HEK293T (cell line): ENCODE data around the gene TP53INP2.
A peak's percentile ranks its signal among the peaks of the same experiment; 100 is the strongest.

Experiments used
- CTCF ChIA-PET: fragments of 350-600 bp; formaldehyde crosslinking; extraction: SDS; loops from one replicate; lab custom pipeline; 2021; ENCODE audit warnings: antibody characterized with exemption, inconsistent platforms; lab: Yijun Ruan, JAX
- POLR2A ChIA-PET: fragments of 350-600 bp; formaldehyde crosslinking; extraction: SDS; loops from one replicate; lab custom pipeline; 2020; ENCODE audit warnings: antibody characterized with exemption, inconsistent platforms; lab: Yijun Ruan, JAX
- DNase-seq: peaks from one replicate; pipeline ENCODE4 v3.0.0; 2012; ENCODE audit warnings: mixed read lengths; ENCODE audit errors: extremely low spot score
- ARNT ChIP-seq: fragments of 450-650 bp; IDR thresholded peaks from 2 replicates; pipeline ENCODE4 v1.6.1; 2017; ENCODE audit warnings: mild to moderate bottlenecking
- BHLHE40 ChIP-seq: fragments of 450-650 bp; IDR thresholded peaks from 2 replicates; pipeline ENCODE4 v1.6.1; 2016; ENCODE audit warnings: mild to moderate bottlenecking, moderate library complexity, borderline replicate concordance
- CTBP1 ChIP-seq: fragments of 450-650 bp; IDR thresholded peaks from 2 replicates; pipeline ENCODE4 v1.6.1; 2016; ENCODE audit warnings: borderline replicate concordance
- ELF4 ChIP-seq: fragments of 450-650 bp; IDR thresholded peaks from 2 replicates; pipeline ENCODE4 v1.6.1; 2017; ENCODE audit warnings: antibody characterized with exemption
- FOXA1 ChIP-seq: fragments of 450-650 bp; IDR thresholded peaks from 2 replicates; pipeline ENCODE4 v1.6.1; 2016; ENCODE audit warnings: mild to moderate bottlenecking
- FOXK2 ChIP-seq: fragments of 450-650 bp; IDR thresholded peaks from 2 replicates; pipeline ENCODE4 v1.6.1; 2016; ENCODE audit warnings: mild to moderate bottlenecking
- FOXM1 ChIP-seq: fragments of 450-650 bp; IDR thresholded peaks from 2 replicates; pipeline ENCODE4 v1.6.1; 2017; ENCODE audit warnings: mild to moderate bottlenecking, borderline replicate concordance
- HDGF ChIP-seq: fragments of 450-650 bp; IDR thresholded peaks from 2 replicates; pipeline ENCODE4 v1.6.1; 2017; ENCODE audit warnings: antibody characterized with exemption, borderline replicate concordance
- L3MBTL2 ChIP-seq: fragments of 450-650 bp; conservative IDR thresholded peaks from 2 replicates; pipeline ENCODE4 v1.6.1; 2016; ENCODE audit warnings: mild to moderate bottlenecking
- LEF1 ChIP-seq: fragments of 450-650 bp; IDR thresholded peaks from 2 replicates; pipeline ENCODE4 v1.6.1; 2017; ENCODE audit warnings: mild to moderate bottlenecking, borderline replicate concordance
- NFRKB ChIP-seq: fragments of 450-650 bp; IDR thresholded peaks from 2 replicates; pipeline ENCODE4 v1.6.1; 2016; ENCODE audit warnings: mild to moderate bottlenecking, moderate library complexity
- SP1 ChIP-seq: fragments of 450-650 bp; IDR thresholded peaks from 2 replicates; pipeline ENCODE4 v1.6.1; 2017
- SUZ12 ChIP-seq: fragments of 450-650 bp; IDR thresholded peaks from 2 replicates; pipeline ENCODE4 v1.6.1; 2016; ENCODE audit warnings: mild to moderate bottlenecking
- TARDBP ChIP-seq: fragments of 450-650 bp; IDR thresholded peaks from 2 replicates; pipeline ENCODE4 v1.6.1; 2016
- ZNF384 ChIP-seq: fragments of 450-650 bp; IDR thresholded peaks from 2 replicates; pipeline ENCODE4 v1.6.1; 2016
- TF ChIP-seq, protein P1 (sequence below): fragments of 450-650 bp; IDR thresholded peaks from 2 replicates; pipeline ENCODE4 v1.6.1; 2016

TP53INP2 gene

DNA sequence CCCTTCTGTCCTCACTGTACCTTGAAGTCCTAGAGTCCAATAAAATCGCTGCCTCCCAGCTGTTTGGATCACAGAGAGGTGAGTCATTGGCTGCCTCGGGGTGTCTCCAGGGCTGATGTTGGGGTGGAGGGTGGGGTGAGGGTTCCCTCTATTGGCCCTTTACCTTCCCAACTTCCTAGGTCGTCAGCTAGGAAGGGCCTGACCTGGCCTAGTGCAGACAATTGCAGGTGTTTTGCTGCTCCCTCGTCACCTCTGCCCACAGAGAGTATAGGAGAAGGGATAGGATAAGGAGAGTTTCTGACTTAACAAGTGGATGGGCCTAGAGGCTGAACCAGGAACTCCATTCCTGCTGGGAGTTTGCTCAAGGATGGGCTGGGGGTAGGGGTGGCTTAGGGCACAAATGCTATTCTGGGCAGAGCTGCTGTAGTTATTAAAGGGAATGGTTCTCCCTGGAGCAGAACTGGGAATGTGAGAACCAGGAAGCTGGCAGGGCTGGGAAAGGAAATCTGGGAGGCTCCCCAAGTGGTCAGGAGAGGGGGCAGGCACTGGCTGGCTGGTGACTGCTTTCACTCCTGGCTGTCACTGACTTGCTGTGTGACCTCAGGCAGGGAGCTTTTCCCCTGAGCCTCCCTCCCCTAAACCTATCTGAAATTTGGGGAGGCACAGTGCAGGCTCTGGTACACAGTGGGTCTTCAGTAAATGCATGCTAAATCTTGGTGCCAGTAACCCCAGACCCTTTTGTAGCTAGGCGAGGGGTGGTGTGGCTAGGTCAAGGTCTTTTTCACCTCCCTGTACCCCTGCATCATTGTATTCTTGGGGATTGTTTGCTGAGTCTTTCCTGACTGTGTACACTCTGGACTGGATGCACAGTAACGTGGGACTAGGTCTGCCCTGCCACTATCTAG is 1.5 kb downstream of the TP53INP2 start:
- TF ChIP-seq HDGF = no peak
- no peak for TF ChIP-seq CTBP1
- TF ChIP-seq TARDBP = no peak
- TF ChIP-seq FOXM1 = no peak
- TF ChIP-seq FOXK2 = no peak
- no peak for TF ChIP-seq LEF1
- no peak for TF ChIP-seq FOXA1
- TF ChIP-seq L3MBTL2 = no peak
- TF ChIP-seq NFRKB = no peak
- ChIA-PET CTCF (interaction anchor here (3.5 kb wide), 1 partner anchor 169 kb away, joined by 15 read pairs; no protein-coding TSS in a partner anchor), POLR2A (interaction anchor here (1.0 to 1.4 kb wide), 2 partner anchors 17 to 29 kb away, joined by 3 to 5 read pairs; partner anchors contain the start of gene PIGU)
- DNase-seq = no peak

DNA sequence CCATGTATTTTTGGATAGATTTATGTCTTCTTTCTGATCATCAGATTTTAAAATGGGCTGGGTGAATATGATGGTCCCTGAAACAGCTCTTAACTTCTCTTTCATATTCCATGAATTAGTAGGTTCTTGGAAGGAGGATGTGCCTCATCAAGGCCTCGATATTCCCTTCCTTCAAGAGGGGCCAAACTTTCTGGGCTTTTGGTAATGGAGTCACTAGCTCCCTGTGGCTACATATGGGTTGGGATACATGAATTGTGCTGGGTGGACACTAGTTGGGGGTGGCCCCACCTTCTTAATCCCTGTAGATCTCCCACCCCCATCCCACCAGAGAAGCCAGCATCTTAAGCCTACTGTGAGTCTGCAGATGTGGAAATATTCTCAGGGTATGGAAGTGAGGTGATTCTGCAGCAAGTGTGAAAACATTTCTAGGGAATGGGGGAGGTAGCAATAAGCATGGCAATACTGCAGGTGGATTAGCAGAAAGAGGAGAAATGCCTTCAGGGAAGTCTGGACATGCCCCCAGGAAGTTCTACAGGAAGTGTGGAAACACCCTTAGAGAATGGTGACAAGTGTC is 2.2 kb downstream of the TP53INP2 start:
- POLR2A ChIA-PET = interaction anchor here (1.4 kb wide), 1 partner anchor 30 kb away, joined by 5 read pairs; the partner anchor contains the start of gene PIGU
- no peak for TF ChIP-seq CTBP1
- no peak for TF ChIP-seq SUZ12
- TF ChIP-seq SP1 = no peak
- TF ChIP-seq LEF1 = no peak
- TF ChIP-seq ARNT = no peak
- TF ChIP-seq ZNF384 = no peak
- no peak for TF ChIP-seq BHLHE40
- no peak for TF ChIP-seq NFRKB
- CTCF ChIA-PET = interaction anchor here (2.0 to 3.5 kb wide), 2 partner anchors 140 to 170 kb away, joined by 7 to 15 read pairs; no protein-coding TSS in a partner anchor
- DNase-seq = no peak

DNA sequence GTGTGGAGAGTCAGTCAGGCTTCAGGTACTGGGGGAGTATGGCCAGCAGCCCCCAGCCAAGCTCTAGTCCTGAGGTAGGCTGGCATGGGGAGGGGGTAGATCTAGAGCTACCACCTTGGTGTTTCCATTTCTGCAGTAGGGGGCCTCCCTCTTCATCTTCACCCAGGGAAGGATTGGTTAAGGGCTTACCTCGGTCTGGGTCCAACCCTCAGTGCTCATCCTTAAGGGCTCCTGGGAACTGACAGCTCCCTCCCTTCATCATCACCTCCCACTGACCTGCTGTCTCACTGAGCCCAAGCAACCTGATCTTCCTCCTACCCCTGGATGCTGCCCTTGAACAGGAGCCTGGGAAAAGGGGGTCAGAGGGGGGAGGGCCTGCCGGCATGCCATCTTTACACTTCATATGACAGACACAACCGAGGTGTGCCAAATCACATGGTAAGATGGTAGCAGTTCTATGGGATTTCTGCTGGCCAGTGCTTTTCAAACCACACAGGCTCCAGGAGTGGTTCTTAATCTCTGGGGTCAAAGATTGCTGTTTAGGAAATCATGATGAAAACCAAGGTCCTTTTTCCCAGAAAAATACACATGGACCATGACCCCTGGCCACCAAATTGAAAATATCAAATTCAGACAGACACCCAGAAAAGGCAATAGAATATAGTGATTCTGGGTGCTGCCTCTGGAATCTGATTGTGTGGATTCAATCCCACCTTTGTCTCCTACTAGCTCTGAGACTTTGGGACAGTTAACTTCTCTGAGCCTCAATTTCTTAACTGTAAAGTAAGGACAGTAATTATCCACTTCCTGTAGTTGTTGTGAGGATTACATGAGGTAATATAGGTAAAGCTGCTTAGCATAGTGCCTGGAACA is 3.0 kb downstream of the TP53INP2 start:
- CTCF ChIA-PET = interaction anchor here (1.0 to 3.5 kb wide), 4 partner anchors 134 to 170 kb away, joined by 4 to 15 read pairs (median 6); no protein-coding TSS in a partner anchor
- no peak for TF ChIP-seq SP1
- TF ChIP-seq FOXK2 = no peak
- TF ChIP-seq BHLHE40 = no peak
- TF ChIP-seq SUZ12 = no peak
- no peak for TF ChIP-seq FOXA1
- no peak for TF ChIP-seq L3MBTL2
- no peak for TF ChIP-seq ARNT
- TF ChIP-seq, protein P1, sequence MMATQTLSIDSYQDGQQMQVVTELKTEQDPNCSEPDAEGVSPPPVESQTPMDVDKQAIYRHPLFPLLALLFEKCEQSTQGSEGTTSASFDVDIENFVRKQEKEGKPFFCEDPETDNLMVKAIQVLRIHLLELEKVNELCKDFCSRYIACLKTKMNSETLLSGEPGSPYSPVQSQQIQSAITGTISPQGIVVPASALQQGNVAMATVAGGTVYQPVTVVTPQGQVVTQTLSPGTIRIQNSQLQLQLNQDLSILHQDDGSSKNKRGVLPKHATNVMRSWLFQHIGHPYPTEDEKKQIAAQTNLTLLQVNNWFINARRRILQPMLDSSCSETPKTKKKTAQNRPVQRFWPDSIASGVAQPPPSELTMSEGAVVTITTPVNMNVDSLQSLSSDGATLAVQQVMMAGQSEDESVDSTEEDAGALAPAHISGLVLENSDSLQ = no peak
- no peak for TF ChIP-seq TARDBP
- no peak for TF ChIP-seq LEF1
- TF ChIP-seq FOXM1 = no peak
- no peak for TF ChIP-seq ZNF384
- TF ChIP-seq NFRKB = no peak
- no peak for TF ChIP-seq HDGF
- POLR2A ChIA-PET = no interaction called here
- DNase-seq = no peak

DNA sequence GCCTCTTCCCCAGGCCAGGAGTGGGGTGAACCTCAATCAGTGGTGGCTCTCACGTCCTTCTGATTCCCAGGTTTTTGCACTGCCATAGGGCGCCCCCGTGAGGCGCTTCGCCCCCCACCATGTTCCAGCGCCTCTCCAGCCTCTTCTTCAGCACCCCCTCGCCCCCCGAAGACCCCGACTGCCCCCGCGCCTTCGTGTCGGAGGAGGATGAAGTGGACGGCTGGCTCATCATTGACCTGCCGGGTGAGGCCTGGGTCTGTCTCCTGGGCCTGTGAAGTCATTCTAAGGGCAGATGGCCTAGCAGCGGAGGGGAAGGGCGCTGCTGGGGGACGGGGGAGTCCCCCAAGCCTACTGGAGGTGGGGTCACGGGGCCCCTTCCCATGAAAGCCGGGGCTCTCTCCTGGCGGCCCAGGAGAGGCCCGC is 4.5 kb downstream of the TP53INP2 start:
- ChIA-PET POLR2A (interaction anchor here (0.5 kb wide), 1 partner anchor 170 kb away, joined by 3 read pairs; no protein-coding TSS in a partner anchor), CTCF (interaction anchor here (1.0 to 3.5 kb wide), 5 partner anchors 135 to 396 kb away, joined by 4 to 15 read pairs (median 4); no protein-coding TSS in a partner anchor)
- DNase-seq = peak; percentile 30
- TF ChIP-seq TARDBP (no peak), FOXK2 (no peak), BHLHE40 (no peak), ZNF384 (no peak), NFRKB (no peak), LEF1 (no peak), ARNT (no peak), SP1 (no peak), ELF4 (no peak), SUZ12 (no peak), FOXA1 (no peak), FOXM1 (no peak), HDGF (no peak), L3MBTL2 (no peak), CTBP1 (no peak)
- TF ChIP-seq, protein P1 = no peak
